B cell (primary cell): ENCODE data around the gene TCF7. TPM values are rescaled to one million over a fixed set of nuclear protein-coding genes. Genes with fewer than 3 reads are reported as not detected.

ENCODE experiments used
- ATAC-seq: fragments of 200-7000 bp; cut with Tn5 transposase; one replicate; pipeline ENCODE4 v1.10.0; 2021; ENCODE audit warnings: low read depth, mild to moderate bottlenecking, moderate number of reproducible peaks, moderate library complexity
- CTCF ChIA-PET: fragments of 350-600 bp; sonication (Branson Sonifier 250); formaldehyde crosslinking; loops from one replicate; lab custom pipeline; 2021; ENCODE audit warnings: antibody characterized with exemption, inconsistent platforms; lab: Charles Lee
- POLR2A ChIA-PET: fragments of 350-600 bp; sonication (Branson Sonifier 250); formaldehyde crosslinking; loops from one replicate; lab custom pipeline; 2021; ENCODE audit warnings: antibody characterized with exemption; lab: Charles Lee
- DNase-seq: peaks from one replicate; pipeline ENCODE4 v3.0.0; 2013
- H2AFZ ChIP-seq: 2 replicates; pipeline ENCODE4 v1.6.1; 2012; ENCODE audit warnings: mild to moderate bottlenecking, low read depth, low read length; ENCODE audit not compliant: insufficient read depth, poor library complexity, severe bottlenecking
- H3K27ac ChIP-seq, 2 donors: 1 replicate in 1 of 2; 2 replicates in 1 of 2; pipeline ENCODE4 v1.5.1; 2012 to 2013; ENCODE audit warnings: low read length in 2 of 2, mild to moderate bottlenecking in 2 of 2, moderate library complexity in 1 of 2
- H3K27me3 ChIP-seq, 4 experiments: fragments of 200-600 bp in 1 of 4; sonication (generic) in 1 of 4; replicated peaks in 1 of 4; 1 replicate in 2 of 4; 2 replicates in 2 of 4; pipeline versions ENCODE4 v1.6.1 to v1.7.0; 2013 to 2016; ENCODE audit warnings: low read length in 3 of 4, mild to moderate bottlenecking in 2 of 4, mixed read lengths in 1 of 4, moderate library complexity in 1 of 4; ENCODE audit not compliant: insufficient read depth in 4 of 4, control insufficient read depth in 3 of 4; ENCODE audit errors: control extremely low read depth in 1 of 4
- H3K36me3 ChIP-seq, 2 experiments: replicated peaks in 1 of 2; 1 replicate in 1 of 2; 2 replicates in 1 of 2; pipeline versions ENCODE4 v1.6.1 to v1.7.1; 2013; ENCODE audit warnings: low read length in 1 of 2; ENCODE audit not compliant: insufficient read depth in 2 of 2, control insufficient read depth in 1 of 2; ENCODE audit errors: control extremely low read depth in 1 of 2, extremely low read depth in 1 of 2
- H3K4me1 ChIP-seq, 2 donors: fragments of 200-600 bp in 1 of 2; sonication (generic) in 1 of 2; 1 replicate in 1 of 2; 2 replicates in 1 of 2; pipeline versions ENCODE4 v1.5.1 to v1.6.1; 2013 to 2017; ENCODE audit warnings: low read length in 2 of 2; ENCODE audit not compliant: control insufficient read depth in 2 of 2, insufficient read depth in 2 of 2
- H3K4me2 ChIP-seq: replicated peaks from 2 replicates; pipeline ENCODE3; 2012; ENCODE audit warnings: mild to moderate bottlenecking, low read depth, low read length; ENCODE audit not compliant: poor library complexity, severe bottlenecking
- H3K4me3 ChIP-seq, 5 experiments: fragments of 200-600 bp in 1 of 5; sonication (generic) in 1 of 5; 1 replicate in 3 of 5; 2 replicates in 2 of 5; pipeline versions ENCODE4 v1.5.1 to v1.7.0; 2011 to 2016; ENCODE audit warnings: low read length in 4 of 5, mild to moderate bottlenecking in 4 of 5, low read depth in 2 of 5, control low read depth in 1 of 5, moderate library complexity in 1 of 5; ENCODE audit not compliant: insufficient read depth in 1 of 5; ENCODE audit errors: control extremely low read depth in 1 of 5, extremely low read depth in 1 of 5
- H3K79me2 ChIP-seq: fragments of 200-600 bp; sonication (generic); one replicate; pipeline ENCODE4 v1.6.0; 2016; ENCODE audit warnings: low read length; ENCODE audit not compliant: control insufficient read depth, insufficient read depth
- H3K9ac ChIP-seq: fragments of 200-600 bp; sonication (generic); 2 replicates; pipeline ENCODE4 v1.6.1; 2017; ENCODE audit warnings: mild to moderate bottlenecking, low read length, moderate library complexity
- H3K9me3 ChIP-seq, 3 donors: one replicate each; pipeline versions ENCODE4 v1.6.1 to v1.7.1; 2013; ENCODE audit warnings: low read length in 2 of 3; ENCODE audit not compliant: control insufficient read depth in 2 of 3, insufficient read depth in 1 of 3; ENCODE audit errors: control extremely low read depth in 1 of 3
- H4K20me1 ChIP-seq: 2 replicates; pipeline ENCODE4 v1.6.0; 2012; ENCODE audit warnings: mild to moderate bottlenecking, low read length; ENCODE audit not compliant: insufficient read depth, control insufficient read depth, poor library complexity, severe bottlenecking
- H3K27ac Mint-ChIP-seq: one replicate; pipeline ENCODE4 v1.8.0; 2021; ENCODE audit warnings: mixed read lengths
- H3K27me3 Mint-ChIP-seq: one replicate; pipeline ENCODE4 v1.8.0; 2021; ENCODE audit warnings: mixed read lengths
- H3K4me1 Mint-ChIP-seq: one replicate; pipeline ENCODE4 v1.8.0; 2021; ENCODE audit warnings: mixed read lengths
- H3K4me3 Mint-ChIP-seq: one replicate; pipeline ENCODE4 v1.8.0; 2021; ENCODE audit warnings: mixed read lengths
- H3K9me3 Mint-ChIP-seq: one replicate; pipeline ENCODE4 v1.8.0; 2022; ENCODE audit warnings: mixed read lengths; ENCODE audit not compliant: insufficient read depth
- EZH2 ChIP-seq: IDR thresholded peaks from 2 replicates; pipeline ENCODE4 v1.6.1; 2012; ENCODE audit warnings: borderline replicate concordance, low read depth, mild to moderate bottlenecking, moderate library complexity, low read length; ENCODE audit not compliant: insufficient read depth, poor library complexity, severe bottlenecking
- WGBS: methylation state at CpG from one replicate; pipeline ENCODE4 v1.1.5; 2013; ENCODE audit warnings: missing lambda C conversion rate; ENCODE audit not compliant: insufficient coverage; 5-methylcytosine and 5-hydroxymethylcytosine counted together
- intact Hi-C: fragments of 100-400 bp; cut with micrococcal nuclease; formaldehyde crosslinking; loops from one replicate; pipeline ENCODE4 v1.10.0; 2022
- polyA plus RNA-seq: library from polyadenylated mRNA; depleted of rRNA; stranded (reverse); fragments of >200 nt; gene quantifications from 2 replicates; pipeline ENCODE4 v1.2.3, GENCODE V29; 2012
- total RNA-seq, 2 donors: library from RNA; stranded (reverse); fragments of 120-200 nt in 1 of 2; gene quantifications; 1 replicate in 1 of 2; 2 replicates in 1 of 2; pipeline versions ENCODE4 v1.2.3 to v1.2.4, GENCODE V29; 2013 to 2022
- TF ChIP-seq, protein P1 (sequence below): fragments of 200-600 bp; IDR thresholded peaks from one replicate; pipeline ENCODE4 v1.8.0; 2022; ENCODE audit warnings: antibody characterized with exemption, mild to moderate bottlenecking

The TCF7 gene
- total and polyA plus RNA-seq, 2 donors (not counting 1 experiment from before 2014, with no cell fraction given), result 26.8 to 61.1 TPM

DNA sequence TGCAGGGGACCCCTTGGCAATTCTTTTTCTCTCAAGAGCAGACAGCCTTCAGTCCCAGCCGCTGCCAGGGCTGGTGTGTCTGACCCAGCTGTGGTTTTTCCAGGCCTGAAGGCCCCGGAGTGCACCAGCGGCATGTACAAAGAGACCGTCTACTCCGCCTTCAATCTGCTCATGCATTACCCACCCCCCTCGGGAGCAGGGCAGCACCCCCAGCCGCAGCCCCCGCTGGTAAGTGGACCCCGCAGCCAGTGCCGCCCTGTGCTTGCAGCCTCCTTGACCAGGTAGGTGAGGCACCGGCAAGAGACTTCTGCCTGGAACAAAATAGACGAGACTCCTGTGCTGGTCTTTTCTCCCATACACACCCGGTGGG, 1.3 kb downstream of the TCF7 start:
- H3K4me3 Mint-ChIP-seq, result peak overlapping the region; percentile 75
- peaks cover 28% of the 10 kb centered on the region for H3K4me1 Mint-ChIP-seq

DNA sequence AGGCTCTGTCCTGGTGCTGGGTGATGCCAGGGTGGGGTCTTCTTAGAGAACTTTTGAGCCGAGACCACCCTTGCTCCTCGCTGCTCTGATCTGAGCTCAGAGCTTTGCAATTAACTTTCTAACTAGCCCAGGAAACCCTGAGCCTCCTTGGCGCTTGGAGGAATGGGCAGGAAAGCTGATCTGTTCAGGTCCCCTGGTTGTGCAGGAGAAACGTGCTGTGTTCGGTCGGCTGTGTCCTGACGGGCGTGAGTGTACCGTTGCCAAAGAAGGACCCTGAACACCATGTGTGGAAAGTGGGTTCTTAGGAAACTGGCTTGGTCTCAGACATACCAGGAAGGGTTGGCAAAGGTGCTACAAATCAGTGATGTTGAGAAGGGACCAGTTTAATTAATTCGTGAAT, 1.8 kb downstream of the TCF7 start:
- H3K36me3 ChIP-seq, result no peaks in the 10 kb centered on the region
- TF ChIP-seq, protein P1, sequence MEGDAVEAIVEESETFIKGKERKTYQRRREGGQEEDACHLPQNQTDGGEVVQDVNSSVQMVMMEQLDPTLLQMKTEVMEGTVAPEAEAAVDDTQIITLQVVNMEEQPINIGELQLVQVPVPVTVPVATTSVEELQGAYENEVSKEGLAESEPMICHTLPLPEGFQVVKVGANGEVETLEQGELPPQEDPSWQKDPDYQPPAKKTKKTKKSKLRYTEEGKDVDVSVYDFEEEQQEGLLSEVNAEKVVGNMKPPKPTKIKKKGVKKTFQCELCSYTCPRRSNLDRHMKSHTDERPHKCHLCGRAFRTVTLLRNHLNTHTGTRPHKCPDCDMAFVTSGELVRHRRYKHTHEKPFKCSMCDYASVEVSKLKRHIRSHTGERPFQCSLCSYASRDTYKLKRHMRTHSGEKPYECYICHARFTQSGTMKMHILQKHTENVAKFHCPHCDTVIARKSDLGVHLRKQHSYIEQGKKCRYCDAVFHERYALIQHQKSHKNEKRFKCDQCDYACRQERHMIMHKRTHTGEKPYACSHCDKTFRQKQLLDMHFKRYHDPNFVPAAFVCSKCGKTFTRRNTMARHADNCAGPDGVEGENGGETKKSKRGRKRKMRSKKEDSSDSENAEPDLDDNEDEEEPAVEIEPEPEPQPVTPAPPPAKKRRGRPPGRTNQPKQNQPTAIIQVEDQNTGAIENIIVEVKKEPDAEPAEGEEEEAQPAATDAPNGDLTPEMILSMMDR, result no peak
- no peak for TF ChIP-seq EZH2
- DNase-seq, result no peak

More for the DNA sequence above, 1.3 kb downstream of the TCF7 start:
- H3K4me1 ChIP-seq, result peaks cover 13 to 32% of the 10 kb centered on the region in 2 donors
- ChIA-PET POLR2A (interaction anchor here (1.1 kb wide), 1 partner anchor 10 kb away, joined by 3 read pairs; no protein-coding TSS in a partner anchor), CTCF (interaction anchor here (4.2 to 7.6 kb wide), 3 partner anchors 15 to 76 kb away, joined by 14 to 84 read pairs (median 24); no protein-coding TSS in a partner anchor)
- DNase-seq (no peak), ATAC-seq (no peak)
- H3K9me3 Mint-ChIP-seq, result no peaks in the 10 kb centered on the region
- no peak overlapping the region for H3K27ac ChIP-seq
- H4K20me1 ChIP-seq, result no peaks in the 10 kb centered on the region
- no peaks in the 10 kb centered on the region for H3K36me3 ChIP-seq
- WGBS, result 54% methylated on average over 13 of the region's 13 CpGs
- H2AFZ ChIP-seq, result peak overlapping the region; percentile 65
- H3K9ac ChIP-seq, result peak overlapping the region; percentile 67
- peak overlapping the region in 4 of 5 experiments; percentile 45 to 84 (median 56) for H3K4me3 ChIP-seq
- peaks cover 0 to 38% (median 16%) of the 10 kb centered on the region in 4 experiments for H3K27me3 ChIP-seq
- H3K4me2 ChIP-seq, result peak overlapping the region; percentile 97
- TF ChIP-seq, protein P1, result no peak
- TF ChIP-seq EZH2, result no peak
- peak overlapping the region; percentile 41 for H3K27ac Mint-ChIP-seq
- intact Hi-C loops, result loop anchor here (2.0 kb wide), 1 partner anchor 17 kb away; no protein-coding TSS in a partner anchor
- H3K79me2 ChIP-seq, result no peaks in the 10 kb centered on the region
- peaks cover 0 to 10% (median 0%) of the 10 kb centered on the region in 3 donors for H3K9me3 ChIP-seq
- peaks cover 12% of the 10 kb centered on the region for H3K27me3 Mint-ChIP-seq

More for the DNA sequence above, 1.8 kb downstream of the TCF7 start:
- Mint-ChIP-seq H3K4me3 (peak overlapping the region; percentile 75), H3K4me1 (peaks cover 29% of the 10 kb centered on the region), H3K27me3 (peaks cover 9% of the 10 kb centered on the region), H3K27ac (no peak overlapping the region), H3K9me3 (no peaks in the 10 kb centered on the region)
- Histone ChIP-seq H3K9me3 (peaks cover 0 to 10% (median 0%) of the 10 kb centered on the region in 3 donors), H4K20me1 (no peaks in the 10 kb centered on the region), H2AFZ (no peak overlapping the region), H3K27me3 (peaks cover 0 to 34% (median 16%) of the 10 kb centered on the region in 4 experiments), H3K9ac (no peak overlapping the region), H3K79me2 (no peaks in the 10 kb centered on the region), H3K4me3 (peak overlapping the region in 3 of 5 experiments; percentile 50 to 84 (median 63)), H3K27ac (no peak overlapping the region), H3K4me2 (peak overlapping the region; percentile 97), H3K4me1 (peaks cover 13 to 32% of the 10 kb centered on the region in 2 donors)
- POLR2A ChIA-PET, result no interaction called here
- intact Hi-C loops, result no loop called here
- WGBS, result 87% methylated on average over 8 of the region's 10 CpGs
- no peak for ATAC-seq
- CTCF ChIA-PET, result interaction anchor here (4.2 to 7.6 kb wide), 3 partner anchors 16 to 76 kb away, joined by 14 to 84 read pairs (median 24); no protein-coding TSS in a partner anchor
